Sigmoid colon (tissue), 3 donors: ENCODE measurements around the gene ZMIZ1.

Experiments
- POLR2A ChIP-seq, 2 donors: fragments of 450-650 bp; IDR thresholded peaks; one replicate each; pipeline ENCODE4 v1.6.1; 2016; ENCODE audit warnings: antibody characterized with exemption in 2 of 2, mild to moderate bottlenecking in 2 of 2, moderate library complexity in 2 of 2
- TF ChIP-seq, protein P1 (sequence below), 4 experiments: fragments of 450-650 bp in 3 of 4; fragments of 200-600 bp in 1 of 4; IDR thresholded peaks; one replicate each; pipeline ENCODE4 v1.5.1; 2016 to 2019; ENCODE audit warnings: antibody characterized with exemption in 4 of 4, mild to moderate bottlenecking in 3 of 4, moderate library complexity in 2 of 4

GRCh38 chr10:79051766-79052165 is 17.0 kb upstream of the ZMIZ1 start:
- TF ChIP-seq, protein P1, sequence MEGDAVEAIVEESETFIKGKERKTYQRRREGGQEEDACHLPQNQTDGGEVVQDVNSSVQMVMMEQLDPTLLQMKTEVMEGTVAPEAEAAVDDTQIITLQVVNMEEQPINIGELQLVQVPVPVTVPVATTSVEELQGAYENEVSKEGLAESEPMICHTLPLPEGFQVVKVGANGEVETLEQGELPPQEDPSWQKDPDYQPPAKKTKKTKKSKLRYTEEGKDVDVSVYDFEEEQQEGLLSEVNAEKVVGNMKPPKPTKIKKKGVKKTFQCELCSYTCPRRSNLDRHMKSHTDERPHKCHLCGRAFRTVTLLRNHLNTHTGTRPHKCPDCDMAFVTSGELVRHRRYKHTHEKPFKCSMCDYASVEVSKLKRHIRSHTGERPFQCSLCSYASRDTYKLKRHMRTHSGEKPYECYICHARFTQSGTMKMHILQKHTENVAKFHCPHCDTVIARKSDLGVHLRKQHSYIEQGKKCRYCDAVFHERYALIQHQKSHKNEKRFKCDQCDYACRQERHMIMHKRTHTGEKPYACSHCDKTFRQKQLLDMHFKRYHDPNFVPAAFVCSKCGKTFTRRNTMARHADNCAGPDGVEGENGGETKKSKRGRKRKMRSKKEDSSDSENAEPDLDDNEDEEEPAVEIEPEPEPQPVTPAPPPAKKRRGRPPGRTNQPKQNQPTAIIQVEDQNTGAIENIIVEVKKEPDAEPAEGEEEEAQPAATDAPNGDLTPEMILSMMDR (IDR thresholded peaks at IDR 0.05), result no peak
- TF ChIP-seq POLR2A (IDR thresholded peaks at IDR 0.05), result no peak
